WTC11 (cell line): ENCODE results near the gene HES1. TPM values are rescaled to one million over a fixed set of nuclear protein-coding genes. Genes with fewer than 3 reads are reported as not detected.

Experiments used
- ATAC-seq: fragments of 200-7000 bp; cut with Tn5 transposase; 2 replicates; pipeline ENCODE4 v1.10.0; 2021; ENCODE audit warnings: mild to moderate bottlenecking, moderate library complexity
- CTCF ChIA-PET: fragments of 300-600 bp; sonication (Branson Sonifier 250); formaldehyde crosslinking; loops from one replicate; lab custom pipeline; 2021; ENCODE audit warnings: antibody characterized with exemption; lab: Charles Lee
- POLR2A ChIA-PET: fragments of 350-600 bp; sonication (Branson Sonifier 250); formaldehyde crosslinking; loops from one replicate; lab custom pipeline; 2021; ENCODE audit warnings: antibody characterized with exemption; lab: Charles Lee
- DNase-seq: peaks from one replicate; pipeline ENCODE4 v3.0.0; 2021; ENCODE audit warnings: low spot score
- H3K27ac Mint-ChIP-seq: 2 replicates; pipeline ENCODE4 v1.8.0; 2021; ENCODE audit warnings: mixed read lengths
- H3K27me3 Mint-ChIP-seq: 2 replicates; pipeline ENCODE4 v1.8.0; 2021; ENCODE audit warnings: low read depth, mild to moderate bottlenecking, moderate library complexity, mixed read lengths
- H3K36me3 Mint-ChIP-seq: 2 replicates; pipeline ENCODE4 v1.8.0; 2021; ENCODE audit warnings: mixed read lengths
- H3K4me1 Mint-ChIP-seq: 2 replicates; pipeline ENCODE4 v1.8.0; 2022; ENCODE audit warnings: mixed read lengths
- H3K4me3 Mint-ChIP-seq: 2 replicates; pipeline ENCODE4 v1.8.0; 2021; ENCODE audit warnings: mild to moderate bottlenecking, moderate library complexity, mixed read lengths
- H3K9me3 Mint-ChIP-seq: 2 replicates; pipeline ENCODE4 v1.8.0; 2021; ENCODE audit warnings: mixed read lengths
- CREB1 ChIP-seq: sonication (generic); formaldehyde crosslinking; IDR thresholded peaks from 2 replicates; pipeline ENCODE4 v1.8.0; 2023; ENCODE audit warnings: mild to moderate bottlenecking, missing genetic modification reagents
- ELF4 ChIP-seq: sonication (generic); formaldehyde crosslinking; IDR thresholded peaks from 2 replicates; pipeline ENCODE4 v1.8.1; 2022; ENCODE audit warnings: low read depth, mild to moderate bottlenecking, moderate library complexity, missing genetic modification reagents
- FOXK1 ChIP-seq: sonication (generic); formaldehyde crosslinking; IDR thresholded peaks from 2 replicates; pipeline ENCODE4 v1.8.0; 2022; ENCODE audit warnings: mild to moderate bottlenecking, moderate library complexity, missing genetic modification reagents
- GRHL2 ChIP-seq: fragments of 250-450 bp; sonication (Bioruptor Pico); IDR thresholded peaks from 2 replicates; pipeline ENCODE4 v1.8.0; 2022; ENCODE audit warnings: mild to moderate bottlenecking, moderate library complexity; ENCODE audit not compliant: insufficient replicate concordance, severe bottlenecking
- JAZF1 ChIP-seq: fragments of 250-450 bp; sonication (Bioruptor Pico); IDR thresholded peaks from 2 replicates; pipeline ENCODE4 v1.9.0; 2021; ENCODE audit warnings: moderate library complexity, mild to moderate bottlenecking, inconsistent platforms
- NR3C1 ChIP-seq: sonication (generic); formaldehyde crosslinking; conservative IDR thresholded peaks from 2 replicates; pipeline ENCODE4 v1.8.1; 2023; ENCODE audit warnings: low read depth, mild to moderate bottlenecking, missing genetic modification reagents
- PRRX2 ChIP-seq: fragments of 250-450 bp; sonication (Bioruptor Pico); IDR thresholded peaks from 2 replicates; pipeline ENCODE4 v1.8.0; 2021; ENCODE audit warnings: mild to moderate bottlenecking
- SMAD4 ChIP-seq: sonication (generic); formaldehyde crosslinking; IDR thresholded peaks from 2 replicates; pipeline ENCODE4 v1.8.0; 2022; ENCODE audit warnings: mild to moderate bottlenecking, missing genetic modification reagents
- SOX15 ChIP-seq: fragments of 250-450 bp; sonication (Bioruptor Pico); IDR thresholded peaks from 2 replicates; pipeline ENCODE4 v1.9.0; 2021; ENCODE audit warnings: mild to moderate bottlenecking
- ZNF219 ChIP-seq: sonication (generic); formaldehyde crosslinking; IDR thresholded peaks from 2 replicates; pipeline ENCODE4 v1.8.0; 2023; ENCODE audit warnings: missing genetic modification reagents, mild to moderate bottlenecking, borderline replicate concordance
- ZNF232 ChIP-seq: sonication (generic); formaldehyde crosslinking; IDR thresholded peaks from 2 replicates; pipeline ENCODE4 v1.8.0; 2022; ENCODE audit warnings: mild to moderate bottlenecking, missing genetic modification reagents
- ZNF317 ChIP-seq: sonication (generic); formaldehyde crosslinking; IDR thresholded peaks from 2 replicates; pipeline ENCODE4 v1.8.1; 2023; ENCODE audit warnings: low read depth, mild to moderate bottlenecking, moderate library complexity, missing genetic modification reagents, borderline replicate concordance
- total RNA-seq: library from RNA; stranded (reverse); gene quantifications from 3 replicates; pipeline ENCODE4 v1.2.3, GENCODE V29; 2021
- TF ChIP-seq, protein P1 (sequence below): sonication (generic); formaldehyde crosslinking; IDR thresholded peaks from 2 replicates; pipeline ENCODE4 v1.8.1; 2023; ENCODE audit warnings: mild to moderate bottlenecking, missing genetic modification reagents, moderate library complexity
- TF ChIP-seq, protein P2 (sequence below): sonication (generic); formaldehyde crosslinking; IDR thresholded peaks from 2 replicates; pipeline ENCODE4 v1.8.0; 2022; ENCODE audit warnings: mild to moderate bottlenecking, missing genetic modification reagents
- TF ChIP-seq, protein P3 (sequence below): sonication (generic); formaldehyde crosslinking; IDR thresholded peaks from 2 replicates; pipeline ENCODE4 v1.8.0; 2022; ENCODE audit warnings: mild to moderate bottlenecking, missing genetic modification reagents
- TF ChIP-seq, protein P4 (sequence below): sonication (generic); formaldehyde crosslinking; IDR thresholded peaks from 2 replicates; pipeline ENCODE4 v1.8.0; 2022; ENCODE audit warnings: mild to moderate bottlenecking, missing genetic modification reagents
- TF ChIP-seq, protein P5 (sequence below): sonication (generic); formaldehyde crosslinking; IDR thresholded peaks from 2 replicates; pipeline ENCODE4 v1.8.0; 2022; ENCODE audit warnings: missing genetic modification reagents
- TF ChIP-seq, protein P6 (sequence below): fragments of 250-450 bp; sonication (Bioruptor Pico); IDR thresholded peaks from 2 replicates; pipeline ENCODE4 v1.9.0; 2021; ENCODE audit warnings: mild to moderate bottlenecking
- TF ChIP-seq, protein P7 (sequence below): fragments of 250-450 bp; sonication (Bioruptor Pico); IDR thresholded peaks from 2 replicates; pipeline ENCODE4 v1.9.0; 2021; ENCODE audit warnings: mild to moderate bottlenecking, borderline replicate concordance
- TF ChIP-seq, protein P8 (sequence below): sonication (generic); formaldehyde crosslinking; IDR thresholded peaks from 2 replicates; pipeline ENCODE4 v1.8.1; 2023; ENCODE audit warnings: mild to moderate bottlenecking, missing genetic modification reagents

HES1 gene
- total RNA-seq, 1 experiment from 2014 or later, result 28.4 TPM

DNA sequence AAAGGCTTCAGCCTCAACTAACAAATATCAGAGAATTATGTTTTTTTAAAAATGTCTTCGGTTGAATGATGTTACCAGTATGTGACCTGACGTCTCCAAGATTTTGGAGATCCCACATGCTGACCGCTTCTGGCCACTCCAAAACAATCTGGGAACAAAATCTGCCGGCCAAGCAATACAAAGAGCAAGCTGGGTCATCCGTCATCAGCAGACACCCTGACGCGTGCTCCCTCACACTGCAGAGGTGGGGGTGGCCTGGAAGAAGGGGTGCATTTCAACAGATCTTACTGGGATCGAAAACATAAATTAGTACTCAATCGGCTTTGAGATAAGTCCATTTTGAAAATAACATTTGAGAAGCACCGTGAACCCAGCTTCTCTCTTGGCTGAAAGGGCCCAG, 33.6 kb downstream of the HES1 start:
- ChIA-PET POLR2A (no interaction called here), CTCF (interaction anchor here (1.5 kb wide), 1 partner anchor 146 kb away, joined by 7 read pairs; no protein-coding TSS in a partner anchor)
- Mint-ChIP-seq H3K9me3 (peaks cover 3% of the 10 kb centered on the region; the same call in 1 of the 2 replicates), H3K4me1 (peaks cover 48% of the 10 kb centered on the region), H3K4me3 (no peak overlapping the region), H3K27ac (no peak overlapping the region), H3K27me3 (no peaks in the 10 kb centered on the region; the same call in 1 of the 2 replicates), H3K36me3 (no peaks in the 10 kb centered on the region)
- no peak for ATAC-seq
- TF ChIP-seq, protein P1, sequence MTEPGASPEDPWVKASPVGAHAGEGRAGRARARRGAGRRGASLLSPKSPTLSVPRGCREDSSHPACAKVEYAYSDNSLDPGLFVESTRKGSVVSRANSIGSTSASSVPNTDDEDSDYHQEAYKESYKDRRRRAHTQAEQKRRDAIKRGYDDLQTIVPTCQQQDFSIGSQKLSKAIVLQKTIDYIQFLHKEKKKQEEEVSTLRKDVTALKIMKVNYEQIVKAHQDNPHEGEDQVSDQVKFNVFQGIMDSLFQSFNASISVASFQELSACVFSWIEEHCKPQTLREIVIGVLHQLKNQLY (CRISPR knock-in tag), result no peak
- no peak for TF ChIP-seq JAZF1
- TF ChIP-seq ZNF219, result no peak
- TF ChIP-seq SMAD4, result no peak
- no peak for TF ChIP-seq GRHL2 (CRISPR knock-in tag)
- TF ChIP-seq ZNF232 (CRISPR knock-in tag), result no peak
- no peak for TF ChIP-seq NR3C1 (CRISPR knock-in tag)
- TF ChIP-seq, protein P2, sequence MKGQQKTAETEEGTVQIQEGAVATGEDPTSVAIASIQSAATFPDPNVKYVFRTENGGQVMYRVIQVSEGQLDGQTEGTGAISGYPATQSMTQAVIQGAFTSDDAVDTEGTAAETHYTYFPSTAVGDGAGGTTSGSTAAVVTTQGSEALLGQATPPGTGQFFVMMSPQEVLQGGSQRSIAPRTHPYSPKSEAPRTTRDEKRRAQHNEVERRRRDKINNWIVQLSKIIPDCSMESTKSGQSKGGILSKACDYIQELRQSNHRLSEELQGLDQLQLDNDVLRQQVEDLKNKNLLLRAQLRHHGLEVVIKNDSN (CRISPR knock-in tag), result no peak
- TF ChIP-seq SOX15 (CRISPR knock-in tag), result no peak
- TF ChIP-seq CREB1, result no peak
- TF ChIP-seq, protein P3, sequence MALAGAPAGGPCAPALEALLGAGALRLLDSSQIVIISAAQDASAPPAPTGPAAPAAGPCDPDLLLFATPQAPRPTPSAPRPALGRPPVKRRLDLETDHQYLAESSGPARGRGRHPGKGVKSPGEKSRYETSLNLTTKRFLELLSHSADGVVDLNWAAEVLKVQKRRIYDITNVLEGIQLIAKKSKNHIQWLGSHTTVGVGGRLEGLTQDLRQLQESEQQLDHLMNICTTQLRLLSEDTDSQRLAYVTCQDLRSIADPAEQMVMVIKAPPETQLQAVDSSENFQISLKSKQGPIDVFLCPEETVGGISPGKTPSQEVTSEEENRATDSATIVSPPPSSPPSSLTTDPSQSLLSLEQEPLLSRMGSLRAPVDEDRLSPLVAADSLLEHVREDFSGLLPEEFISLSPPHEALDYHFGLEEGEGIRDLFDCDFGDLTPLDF (CRISPR knock-in tag), result no peak
- TF ChIP-seq FOXK1 (CRISPR knock-in tag), result no peak
- TF ChIP-seq, protein P4, sequence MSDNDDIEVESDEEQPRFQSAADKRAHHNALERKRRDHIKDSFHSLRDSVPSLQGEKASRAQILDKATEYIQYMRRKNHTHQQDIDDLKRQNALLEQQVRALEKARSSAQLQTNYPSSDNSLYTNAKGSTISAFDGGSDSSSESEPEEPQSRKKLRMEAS (CRISPR knock-in tag), result no peak
- no peak for TF ChIP-seq ZNF317 (CRISPR knock-in tag)
- no peak for TF ChIP-seq PRRX2 (CRISPR knock-in tag)
- TF ChIP-seq ELF4 (CRISPR knock-in tag), result no peak
- TF ChIP-seq, all 79 proteins: peak for 0
- no peak for DNase-seq

DNA sequence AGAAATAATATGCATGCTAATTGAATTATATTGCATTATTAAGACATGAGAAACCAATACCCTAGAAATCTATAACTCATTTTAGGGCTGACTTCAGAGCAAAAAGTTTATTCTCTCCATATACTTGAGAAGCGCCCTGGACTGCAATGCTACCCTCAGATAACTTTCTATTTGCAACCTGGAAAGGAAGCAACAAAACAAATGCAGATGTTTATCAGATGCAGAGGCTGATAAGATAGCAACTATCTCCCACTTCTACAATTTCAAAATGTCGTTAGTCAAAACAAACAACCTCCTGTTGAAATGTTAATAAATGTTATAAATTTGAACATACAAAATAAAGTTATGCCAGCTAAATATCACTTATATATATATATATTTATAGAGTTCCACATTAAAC, 34.8 kb downstream of the HES1 start:
- peaks cover 3% of the 10 kb centered on the region; the same call in 1 of the 2 replicates for H3K9me3 Mint-ChIP-seq
- H3K36me3 Mint-ChIP-seq, result no peaks in the 10 kb centered on the region
- H3K27me3 Mint-ChIP-seq, result no peaks in the 10 kb centered on the region; the same call in 1 of the 2 replicates
- ChIA-PET POLR2A (no interaction called here), CTCF (interaction anchor here (1.5 kb wide), 1 partner anchor 145 kb away, joined by 7 read pairs; no protein-coding TSS in a partner anchor)
- H3K27ac Mint-ChIP-seq, result no peak overlapping the region
- no peak overlapping the region for H3K4me3 Mint-ChIP-seq
- no peak for DNase-seq
- no peak for ATAC-seq
- peaks cover 45% of the 10 kb centered on the region for H3K4me1 Mint-ChIP-seq
- no peak for TF ChIP-seq PRRX2 (CRISPR knock-in tag)
- TF ChIP-seq, protein P5, sequence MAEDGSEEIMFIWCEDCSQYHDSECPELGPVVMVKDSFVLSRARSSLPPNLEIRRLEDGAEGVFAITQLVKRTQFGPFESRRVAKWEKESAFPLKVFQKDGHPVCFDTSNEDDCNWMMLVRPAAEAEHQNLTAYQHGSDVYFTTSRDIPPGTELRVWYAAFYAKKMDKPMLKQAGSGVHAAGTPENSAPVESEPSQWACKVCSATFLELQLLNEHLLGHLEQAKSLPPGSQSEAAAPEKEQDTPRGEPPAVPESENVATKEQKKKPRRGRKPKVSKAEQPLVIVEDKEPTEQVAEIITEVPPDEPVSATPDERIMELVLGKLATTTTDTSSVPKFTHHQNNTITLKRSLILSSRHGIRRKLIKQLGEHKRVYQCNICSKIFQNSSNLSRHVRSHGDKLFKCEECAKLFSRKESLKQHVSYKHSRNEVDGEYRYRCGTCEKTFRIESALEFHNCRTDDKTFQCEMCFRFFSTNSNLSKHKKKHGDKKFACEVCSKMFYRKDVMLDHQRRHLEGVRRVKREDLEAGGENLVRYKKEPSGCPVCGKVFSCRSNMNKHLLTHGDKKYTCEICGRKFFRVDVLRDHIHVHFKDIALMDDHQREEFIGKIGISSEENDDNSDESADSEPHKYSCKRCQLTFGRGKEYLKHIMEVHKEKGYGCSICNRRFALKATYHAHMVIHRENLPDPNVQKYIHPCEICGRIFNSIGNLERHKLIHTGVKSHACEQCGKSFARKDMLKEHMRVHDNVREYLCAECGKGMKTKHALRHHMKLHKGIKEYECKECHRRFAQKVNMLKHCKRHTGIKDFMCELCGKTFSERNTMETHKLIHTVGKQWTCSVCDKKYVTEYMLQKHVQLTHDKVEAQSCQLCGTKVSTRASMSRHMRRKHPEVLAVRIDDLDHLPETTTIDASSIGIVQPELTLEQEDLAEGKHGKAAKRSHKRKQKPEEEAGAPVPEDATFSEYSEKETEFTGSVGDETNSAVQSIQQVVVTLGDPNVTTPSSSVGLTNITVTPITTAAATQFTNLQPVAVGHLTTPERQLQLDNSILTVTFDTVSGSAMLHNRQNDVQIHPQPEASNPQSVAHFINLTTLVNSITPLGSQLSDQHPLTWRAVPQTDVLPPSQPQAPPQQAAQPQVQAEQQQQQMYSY, result no peak
- TF ChIP-seq, protein P6, sequence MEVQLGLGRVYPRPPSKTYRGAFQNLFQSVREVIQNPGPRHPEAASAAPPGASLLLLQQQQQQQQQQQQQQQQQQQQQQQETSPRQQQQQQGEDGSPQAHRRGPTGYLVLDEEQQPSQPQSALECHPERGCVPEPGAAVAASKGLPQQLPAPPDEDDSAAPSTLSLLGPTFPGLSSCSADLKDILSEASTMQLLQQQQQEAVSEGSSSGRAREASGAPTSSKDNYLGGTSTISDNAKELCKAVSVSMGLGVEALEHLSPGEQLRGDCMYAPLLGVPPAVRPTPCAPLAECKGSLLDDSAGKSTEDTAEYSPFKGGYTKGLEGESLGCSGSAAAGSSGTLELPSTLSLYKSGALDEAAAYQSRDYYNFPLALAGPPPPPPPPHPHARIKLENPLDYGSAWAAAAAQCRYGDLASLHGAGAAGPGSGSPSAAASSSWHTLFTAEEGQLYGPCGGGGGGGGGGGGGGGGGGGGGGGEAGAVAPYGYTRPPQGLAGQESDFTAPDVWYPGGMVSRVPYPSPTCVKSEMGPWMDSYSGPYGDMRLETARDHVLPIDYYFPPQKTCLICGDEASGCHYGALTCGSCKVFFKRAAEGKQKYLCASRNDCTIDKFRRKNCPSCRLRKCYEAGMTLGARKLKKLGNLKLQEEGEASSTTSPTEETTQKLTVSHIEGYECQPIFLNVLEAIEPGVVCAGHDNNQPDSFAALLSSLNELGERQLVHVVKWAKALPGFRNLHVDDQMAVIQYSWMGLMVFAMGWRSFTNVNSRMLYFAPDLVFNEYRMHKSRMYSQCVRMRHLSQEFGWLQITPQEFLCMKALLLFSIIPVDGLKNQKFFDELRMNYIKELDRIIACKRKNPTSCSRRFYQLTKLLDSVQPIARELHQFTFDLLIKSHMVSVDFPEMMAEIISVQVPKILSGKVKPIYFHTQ, result no peak
- TF ChIP-seq, protein P7, sequence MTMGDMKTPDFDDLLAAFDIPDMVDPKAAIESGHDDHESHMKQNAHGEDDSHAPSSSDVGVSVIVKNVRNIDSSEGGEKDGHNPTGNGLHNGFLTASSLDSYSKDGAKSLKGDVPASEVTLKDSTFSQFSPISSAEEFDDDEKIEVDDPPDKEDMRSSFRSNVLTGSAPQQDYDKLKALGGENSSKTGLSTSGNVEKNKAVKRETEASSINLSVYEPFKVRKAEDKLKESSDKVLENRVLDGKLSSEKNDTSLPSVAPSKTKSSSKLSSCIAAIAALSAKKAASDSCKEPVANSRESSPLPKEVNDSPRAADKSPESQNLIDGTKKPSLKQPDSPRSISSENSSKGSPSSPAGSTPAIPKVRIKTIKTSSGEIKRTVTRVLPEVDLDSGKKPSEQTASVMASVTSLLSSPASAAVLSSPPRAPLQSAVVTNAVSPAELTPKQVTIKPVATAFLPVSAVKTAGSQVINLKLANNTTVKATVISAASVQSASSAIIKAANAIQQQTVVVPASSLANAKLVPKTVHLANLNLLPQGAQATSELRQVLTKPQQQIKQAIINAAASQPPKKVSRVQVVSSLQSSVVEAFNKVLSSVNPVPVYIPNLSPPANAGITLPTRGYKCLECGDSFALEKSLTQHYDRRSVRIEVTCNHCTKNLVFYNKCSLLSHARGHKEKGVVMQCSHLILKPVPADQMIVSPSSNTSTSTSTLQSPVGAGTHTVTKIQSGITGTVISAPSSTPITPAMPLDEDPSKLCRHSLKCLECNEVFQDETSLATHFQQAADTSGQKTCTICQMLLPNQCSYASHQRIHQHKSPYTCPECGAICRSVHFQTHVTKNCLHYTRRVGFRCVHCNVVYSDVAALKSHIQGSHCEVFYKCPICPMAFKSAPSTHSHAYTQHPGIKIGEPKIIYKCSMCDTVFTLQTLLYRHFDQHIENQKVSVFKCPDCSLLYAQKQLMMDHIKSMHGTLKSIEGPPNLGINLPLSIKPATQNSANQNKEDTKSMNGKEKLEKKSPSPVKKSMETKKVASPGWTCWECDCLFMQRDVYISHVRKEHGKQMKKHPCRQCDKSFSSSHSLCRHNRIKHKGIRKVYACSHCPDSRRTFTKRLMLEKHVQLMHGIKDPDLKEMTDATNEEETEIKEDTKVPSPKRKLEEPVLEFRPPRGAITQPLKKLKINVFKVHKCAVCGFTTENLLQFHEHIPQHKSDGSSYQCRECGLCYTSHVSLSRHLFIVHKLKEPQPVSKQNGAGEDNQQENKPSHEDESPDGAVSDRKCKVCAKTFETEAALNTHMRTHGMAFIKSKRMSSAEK, result no peak
- TF ChIP-seq, protein P8, sequence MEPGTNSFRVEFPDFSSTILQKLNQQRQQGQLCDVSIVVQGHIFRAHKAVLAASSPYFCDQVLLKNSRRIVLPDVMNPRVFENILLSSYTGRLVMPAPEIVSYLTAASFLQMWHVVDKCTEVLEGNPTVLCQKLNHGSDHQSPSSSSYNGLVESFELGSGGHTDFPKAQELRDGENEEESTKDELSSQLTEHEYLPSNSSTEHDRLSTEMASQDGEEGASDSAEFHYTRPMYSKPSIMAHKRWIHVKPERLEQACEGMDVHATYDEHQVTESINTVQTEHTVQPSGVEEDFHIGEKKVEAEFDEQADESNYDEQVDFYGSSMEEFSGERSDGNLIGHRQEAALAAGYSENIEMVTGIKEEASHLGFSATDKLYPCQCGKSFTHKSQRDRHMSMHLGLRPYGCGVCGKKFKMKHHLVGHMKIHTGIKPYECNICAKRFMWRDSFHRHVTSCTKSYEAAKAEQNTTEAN (CRISPR knock-in tag), result no peak
